Ovary (tissue), 9 donors: Measurements from ENCODE around the gene TBPL2. TPM values are rescaled to one million over a fixed set of nuclear protein-coding genes. Genes with fewer than 3 reads are reported as not detected.

Source experiments
- DNase-seq, 5 donors: peaks; one replicate each; pipeline ENCODE4 v3.0.0-alpha.2; 2019 to 2020
- H3K27ac ChIP-seq, 2 donors: fragments of 200-600 bp; one replicate each; pipeline versions ENCODE4 v1.5.1 to v1.8.0; 2019 to 2022
- H3K27me3 ChIP-seq: fragments of 200-600 bp; one replicate; pipeline ENCODE4 v1.8.0; 2022
- H3K36me3 ChIP-seq: fragments of 200-600 bp; sonication (generic); one replicate; pipeline ENCODE4 v1.5.1; 2019
- H3K4me1 ChIP-seq: one replicate; pipeline ENCODE4 v1.8.1; 2013; ENCODE audit warnings: mild to moderate bottlenecking, moderate library complexity; ENCODE audit not compliant: insufficient read depth
- H3K4me3 ChIP-seq: fragments of 200-600 bp; sonication (generic); one replicate; pipeline ENCODE4 v1.5.1; 2017
- H3K9me3 ChIP-seq, 2 donors: fragments of 200-600 bp in 1 of 2; sonication (generic) in 1 of 2; one replicate each; pipeline versions ENCODE4 v1.5.1 to v1.8.1; 2013 to 2019; ENCODE audit warnings: mild to moderate bottlenecking in 1 of 2, moderate library complexity in 1 of 2
- CTCF ChIP-seq, 3 donors: fragments of 450-650 bp in 2 of 3; fragments of 200-600 bp in 1 of 3; IDR thresholded peaks; one replicate each; pipeline versions ENCODE4 v1.5.1 to v1.8.0; 2016 to 2022; ENCODE audit warnings: antibody characterized with exemption in 3 of 3, mild to moderate bottlenecking in 1 of 3
- EP300 ChIP-seq: sonication (generic); formaldehyde crosslinking; IDR thresholded peaks from one replicate; pipeline ENCODE4 v1.6.1; 2017; ENCODE audit warnings: antibody characterized with exemption
- POLR2A ChIP-seq: fragments of 450-650 bp; IDR thresholded peaks from one replicate; pipeline ENCODE4 v1.6.1; 2017; ENCODE audit warnings: antibody characterized with exemption, mild to moderate bottlenecking, moderate library complexity
- WGBS, 3 donors: extraction: QIAGEN DNeasy Blood & Tissue Kit in 1 of 3; methylation state at CpG; one replicate each; pipeline versions ENCODE4 v1.1.5 to v1.1.7; 2013 to 2017; 5-methylcytosine and 5-hydroxymethylcytosine counted together
- intact Hi-C, 4 donors: fragments of 100-400 bp; cut with DNase I; formaldehyde crosslinking; loops; one replicate each; pipeline versions ENCODE4 v1.11.0 to v1.15.1; 2022 to 2023
- polyA plus RNA-seq, 2 donors: library from polyadenylated mRNA; stranded (reverse); fragments of 200-250 nt in 1 of 2; fragments of 350-450 nt in 1 of 2; fragmentation: Illumina TruSeq in 1 of 2; extraction: RNeasy Lipid Tissue Mini Kit (QIAGEN cat#74804) in 1 of 2; gene quantifications; one replicate each; pipeline ENCODE4 v1.2.3, GENCODE V29; 2013 to 2014
- total RNA-seq, 7 donors: library from RNA; depleted of rRNA in 2 of 7; stranded (reverse); fragments of >200 nt in 2 of 7; fragmentation: NEBNext Ultra II Directional in 3 of 7; extraction: Animal tissue kit (Norgen Biotek cat#: 25700) in 3 of 7; gene quantifications; one replicate each; pipeline versions ENCODE4 v1.1.0 to v1.2.4, GENCODE V29; 2016 to 2023
- donor health status: DM: no; HTN: no; CAD: no; lungs with moderate emphysema.
- donor health status: DM: no; HTN: no; CAD: no.
- donor health status: Bipolar disorder and iron deficiency.
- donor health status: DM: yes; HTN: yes; CAD: no.
- donor health status: DM: no; HTN: no; CAD: no.
- donor health status: DM: yes; HTN: yes; CAD: no.

The TBPL2 gene
- total and polyA plus RNA-seq, 9 donors: 0.05 TPM; not detected in 8

DNA sequence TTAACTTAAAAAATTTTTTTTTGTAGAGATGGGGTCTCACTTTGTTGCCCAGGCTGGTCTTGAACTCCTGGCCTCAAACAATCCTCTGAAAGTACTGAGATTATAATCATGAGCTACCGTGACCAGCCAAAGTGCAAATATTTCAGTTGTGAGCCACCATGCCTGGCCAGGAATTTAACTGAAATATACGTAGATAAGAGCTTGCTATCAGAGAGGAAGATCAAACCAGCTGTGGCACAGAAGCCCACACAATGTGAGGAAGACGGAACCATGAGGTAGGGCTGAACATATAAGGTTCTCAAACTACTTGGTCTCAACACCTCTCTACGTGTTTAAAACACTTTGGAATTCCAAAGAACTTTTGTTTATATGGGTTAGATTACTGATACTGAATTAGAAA is 57.9 kb downstream of the TBPL2 start:
- no peaks in the 10 kb centered on the region for H3K4me1 ChIP-seq
- no peaks in the 10 kb centered on the region for H3K27me3 ChIP-seq
- DNase-seq: no peak
- no peak for TF ChIP-seq POLR2A
- no peak overlapping the region for H3K4me3 ChIP-seq
- no peaks in the 10 kb centered on the region for H3K36me3 ChIP-seq
- H3K9me3 ChIP-seq: no peaks in the 10 kb centered on the region
- no peak overlapping the region for H3K27ac ChIP-seq
- 78 to 87% (median 86%) methylated on average over 4 of the region's 4 CpGs for WGBS, 3 donors
- intact Hi-C loops: no loop called here

DNA sequence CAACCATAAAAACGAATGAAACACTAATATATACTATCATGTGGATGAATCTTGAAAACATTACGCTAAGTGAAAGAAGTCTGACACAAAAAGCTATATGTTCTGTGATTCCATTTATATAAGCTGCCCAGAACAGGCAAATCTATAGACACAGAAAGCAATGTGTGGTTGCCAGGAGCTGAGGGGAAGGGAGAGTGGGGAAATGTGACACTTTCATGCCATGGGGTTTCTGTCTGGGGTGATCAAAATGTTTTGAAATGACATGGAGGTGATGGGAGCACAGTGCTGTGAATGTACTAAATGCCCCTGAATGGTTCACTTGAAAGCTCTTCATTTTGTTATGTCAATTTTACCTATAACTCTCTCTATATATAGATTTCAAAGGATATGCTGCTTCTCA is 58.9 kb downstream of the TBPL2 start:
- Histone ChIP-seq H3K4me1 (no peaks in the 10 kb centered on the region), H3K4me3 (no peak overlapping the region), H3K27ac (no peak overlapping the region), H3K27me3 (no peaks in the 10 kb centered on the region), H3K36me3 (no peaks in the 10 kb centered on the region), H3K9me3 (no peaks in the 10 kb centered on the region)
- no peak for TF ChIP-seq CTCF (IDR thresholded peaks at IDR 0.05)
- no peak for TF ChIP-seq POLR2A
- TF ChIP-seq EP300: no peak
- intact Hi-C loops: no loop called here
- 93 to 96% (median 95%) methylated on average over 2 of the region's 2 CpGs for WGBS, 3 donors
- DNase-seq: no peak

DNA sequence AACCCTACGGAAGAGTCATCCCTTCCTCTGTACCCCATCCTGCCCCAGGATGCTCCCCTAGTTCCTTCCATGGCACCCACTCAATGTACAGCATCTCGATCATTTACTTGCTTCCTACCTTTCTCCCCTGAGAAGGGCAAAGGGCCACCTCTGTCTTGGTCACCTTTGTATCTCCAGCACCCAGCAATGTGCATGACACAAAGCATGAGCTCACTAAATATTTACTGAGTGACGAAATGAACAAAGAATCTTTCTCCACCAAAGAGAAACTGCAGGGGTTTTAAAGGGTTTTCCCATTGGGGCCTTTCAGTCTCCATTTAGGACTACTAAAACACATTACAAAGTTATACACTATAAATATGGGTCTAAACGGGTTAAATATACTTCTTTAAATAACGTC is 59.4 kb downstream of the TBPL2 start:
- Histone ChIP-seq H3K27me3 (no peaks in the 10 kb centered on the region), H3K36me3 (no peaks in the 10 kb centered on the region), H3K27ac (no peak overlapping the region), H3K9me3 (no peaks in the 10 kb centered on the region), H3K4me1 (no peaks in the 10 kb centered on the region), H3K4me3 (no peak overlapping the region)
- no peak for DNase-seq
- 77 to 88% (median 81%) methylated on average over 5 of the region's 5 CpGs for WGBS, 3 donors
- no peak for TF ChIP-seq POLR2A
- TF ChIP-seq EP300: no peak
- no peak for TF ChIP-seq CTCF (IDR thresholded peaks at IDR 0.05)
- intact Hi-C loops: no loop called here

DNA sequence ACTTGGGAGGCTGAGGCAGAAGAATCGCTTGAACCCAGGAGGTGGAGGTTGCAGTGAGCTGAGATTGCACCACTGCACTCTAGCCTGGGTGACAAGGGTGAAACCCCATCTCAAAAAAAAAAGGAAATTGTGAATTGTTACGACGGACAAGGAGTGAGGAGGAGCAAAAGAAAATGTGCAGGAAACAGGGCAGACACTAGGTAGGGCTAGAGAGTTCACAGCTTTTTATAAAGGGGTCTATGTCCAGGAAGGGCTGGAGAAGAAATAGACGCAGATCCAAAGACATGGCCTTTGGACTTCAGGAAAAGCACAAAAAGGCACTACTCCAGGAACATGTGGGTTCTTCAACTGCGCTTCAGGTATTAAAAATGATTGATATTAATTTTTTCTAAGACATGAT is 63.2 kb downstream of the TBPL2 start:
- no peaks in the 10 kb centered on the region for H3K36me3 ChIP-seq
- H3K4me3 ChIP-seq: no peak overlapping the region
- no peak for TF ChIP-seq POLR2A
- no peak for TF ChIP-seq CTCF (IDR thresholded peaks at IDR 0.05)
- 94 to 97% (median 95%) methylated on average over 5 of the region's 5 CpGs for WGBS, 3 donors
- no peaks in the 10 kb centered on the region for H3K4me1 ChIP-seq
- DNase-seq: no peak
- H3K9me3 ChIP-seq: no peaks in the 10 kb centered on the region
- H3K27me3 ChIP-seq: no peaks in the 10 kb centered on the region
- no peak overlapping the region for H3K27ac ChIP-seq
- intact Hi-C loops: no loop called here

GRCh38 chr14:55374771-55375170 is 65.6 kb downstream of the TBPL2 start:
- H3K27ac ChIP-seq: no peak overlapping the region
- H3K4me1 ChIP-seq: no peaks in the 10 kb centered on the region
- DNase-seq: no peak
- no peaks in the 10 kb centered on the region for H3K9me3 ChIP-seq
- 94 to 97% (median 95%) methylated on average over 4 of the region's 4 CpGs for WGBS, 3 donors
- no peak overlapping the region for H3K4me3 ChIP-seq
- intact Hi-C loops: loop anchor here in 1 of 4 donors (5.0 kb wide), 1 partner anchor 787 kb away; no protein-coding TSS in a partner anchor
- H3K27me3 ChIP-seq: no peaks in the 10 kb centered on the region
- no peak for TF ChIP-seq EP300
- TF ChIP-seq CTCF (IDR thresholded peaks at IDR 0.05): no peak
- no peak for TF ChIP-seq POLR2A
- H3K36me3 ChIP-seq: no peaks in the 10 kb centered on the region
